Thymus (tissue), 11 donors: Measurements from ENCODE around the gene PPP1R36. TPM values are rescaled to one million over a fixed set of nuclear protein-coding genes. Genes with fewer than 3 reads are reported as not detected.
"Not testable (repeated sequence)": the region's sequence is repeated elsewhere in the genome, so short reads cannot be mapped to it uniquely, and the experiment has no call there.

ENCODE experiments used
- DNase-seq, 9 donors: peaks; one replicate each; pipeline ENCODE4 v3.0.0-alpha.2; 2013; ENCODE audit warnings: low spot score in 9 of 9, low read depth in 6 of 9, missing footprints in 1 of 9
- H3K27ac ChIP-seq, 2 donors: one replicate each; pipeline ENCODE4 v1.5.1; 2013; ENCODE audit warnings: control low read depth in 1 of 2, low read depth in 1 of 2, low read length in 1 of 2, mild to moderate bottlenecking in 1 of 2, moderate library complexity in 1 of 2
- H3K27me3 ChIP-seq, 2 donors: one replicate each; pipeline ENCODE4 v1.5.1; 2013; ENCODE audit warnings: low read length in 1 of 2; ENCODE audit not compliant: control insufficient read depth in 2 of 2, insufficient read depth in 1 of 2
- H3K36me3 ChIP-seq, 2 donors: one replicate each; pipeline ENCODE4 v1.5.1; 2013; ENCODE audit warnings: low read length in 1 of 2, mild to moderate bottlenecking in 1 of 2, moderate library complexity in 1 of 2; ENCODE audit not compliant: control insufficient read depth in 2 of 2, insufficient read depth in 2 of 2
- H3K4me1 ChIP-seq, 2 donors: one replicate each; pipeline ENCODE4 v1.5.1; 2013; ENCODE audit warnings: low read length in 2 of 2; ENCODE audit not compliant: control insufficient read depth in 2 of 2, insufficient read depth in 2 of 2
- H3K4me3 ChIP-seq, 2 donors: one replicate each; pipeline ENCODE4 v1.5.1; 2013; ENCODE audit warnings: low read length in 2 of 2, control low read depth in 1 of 2, mild to moderate bottlenecking in 1 of 2
- H3K9me3 ChIP-seq, 2 donors: one replicate each; pipeline ENCODE4 v1.5.1; 2013; ENCODE audit warnings: low read length in 1 of 2, mild to moderate bottlenecking in 1 of 2; ENCODE audit not compliant: control insufficient read depth in 2 of 2, insufficient read depth in 1 of 2
- WGBS: extraction: QIAGEN DNeasy Blood & Tissue Kit; methylation state at CpG from one replicate; pipeline ENCODE4 v1.1.7; 2013; 5-methylcytosine and 5-hydroxymethylcytosine counted together
- polyA plus RNA-seq: library from polyadenylated mRNA; stranded (reverse); fragments of 200-250 nt; gene quantifications from one replicate; pipeline ENCODE4 v1.2.3, GENCODE V29; 2013
- total RNA-seq: library from RNA; stranded (reverse); fragments of 120-200 nt; gene quantifications from one replicate; pipeline ENCODE4 v1.2.4, GENCODE V29; 2013
- donor health status: healthy.

The PPP1R36 gene
- total and polyA plus RNA-seq, 2 donors = 0.61 to 0.80 TPM

DNA sequence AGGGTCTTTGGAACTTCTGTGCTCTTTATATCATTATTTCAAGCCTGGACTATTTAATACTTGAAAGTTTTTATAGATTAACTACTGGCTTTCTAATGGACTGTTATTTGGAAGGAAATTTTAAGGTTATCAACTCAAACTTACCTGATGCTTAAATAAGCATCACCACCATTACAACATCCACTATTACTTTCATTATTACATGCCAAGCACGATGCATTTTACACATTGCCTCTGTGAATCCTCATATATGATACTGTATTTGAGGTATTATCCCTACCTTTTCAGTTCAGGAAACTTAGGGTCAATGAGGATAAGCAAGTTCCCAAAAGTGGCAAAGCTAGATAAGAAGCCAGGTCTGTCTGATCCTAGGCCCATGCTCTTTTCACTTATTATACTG is 32.8 kb upstream of the PPP1R36 start:
- H3K27ac ChIP-seq = no peak overlapping the region
- DNase-seq = no peak
- peaks cover 0 to 6% of the 10 kb centered on the region in 2 donors for H3K36me3 ChIP-seq
- WGBS = 98% methylated on average over 1 of the region's 1 CpG
- H3K27me3 ChIP-seq = no peaks in the 10 kb centered on the region
- H3K9me3 ChIP-seq = no peaks in the 10 kb centered on the region
- H3K4me3 ChIP-seq = no peak overlapping the region
- H3K4me1 ChIP-seq = no peaks in the 10 kb centered on the region

DNA sequence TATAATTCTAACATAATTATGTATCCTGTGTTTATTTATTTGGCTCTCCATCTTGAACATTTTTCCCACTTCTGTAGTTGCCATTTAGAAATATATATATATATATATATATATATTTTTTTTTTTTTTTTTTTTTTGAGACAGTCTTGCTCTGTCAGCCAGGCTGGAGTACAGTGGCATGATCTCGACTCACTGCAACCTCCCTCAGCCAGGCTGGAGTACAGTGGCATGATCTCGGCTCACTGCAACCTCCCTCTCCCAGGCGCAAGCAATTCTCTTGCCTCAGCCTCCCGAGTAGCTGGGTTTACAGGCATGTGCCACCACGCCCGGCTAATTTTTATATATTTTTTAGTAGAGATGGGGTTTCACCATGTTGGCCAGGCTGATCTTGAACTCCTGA is 32.1 kb upstream of the PPP1R36 start:
- not testable (repeated sequence) for H3K4me1 ChIP-seq, H3K4me3 ChIP-seq, H3K27me3 ChIP-seq, DNase-seq, H3K27ac ChIP-seq, H3K9me3 ChIP-seq
- peaks cover 3 to 13% of the 10 kb centered on the region in 2 donors for H3K36me3 ChIP-seq
- 98% methylated on average over 6 of the region's 6 CpGs for WGBS

DNA sequence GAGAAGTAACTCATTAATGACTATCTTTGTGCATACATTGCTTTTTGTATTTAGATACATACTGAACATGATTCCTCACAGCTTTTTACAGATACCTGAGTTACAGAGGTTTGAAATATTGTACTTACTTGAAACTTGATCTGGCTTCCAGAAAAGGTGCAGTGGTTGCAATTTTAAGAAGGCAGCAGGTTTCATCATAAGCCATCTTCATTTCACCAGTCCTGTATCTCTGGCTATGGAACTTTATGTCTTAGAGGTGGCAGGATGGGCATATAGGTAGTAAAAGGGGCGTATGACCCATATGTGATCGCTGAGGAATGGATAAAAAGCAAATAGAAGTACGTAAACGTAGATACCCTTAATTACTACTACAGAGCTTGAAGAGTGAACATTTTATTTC is 31.5 kb upstream of the PPP1R36 start:
- H3K4me3 ChIP-seq = no peak overlapping the region
- H3K36me3 ChIP-seq = peaks cover 8 to 19% of the 10 kb centered on the region in 2 donors
- H3K4me1 ChIP-seq = no peaks in the 10 kb centered on the region
- 96% methylated on average over 4 of the region's 4 CpGs for WGBS
- H3K9me3 ChIP-seq = no peaks in the 10 kb centered on the region
- DNase-seq = no peak
- no peaks in the 10 kb centered on the region for H3K27me3 ChIP-seq
- no peak overlapping the region for H3K27ac ChIP-seq

DNA sequence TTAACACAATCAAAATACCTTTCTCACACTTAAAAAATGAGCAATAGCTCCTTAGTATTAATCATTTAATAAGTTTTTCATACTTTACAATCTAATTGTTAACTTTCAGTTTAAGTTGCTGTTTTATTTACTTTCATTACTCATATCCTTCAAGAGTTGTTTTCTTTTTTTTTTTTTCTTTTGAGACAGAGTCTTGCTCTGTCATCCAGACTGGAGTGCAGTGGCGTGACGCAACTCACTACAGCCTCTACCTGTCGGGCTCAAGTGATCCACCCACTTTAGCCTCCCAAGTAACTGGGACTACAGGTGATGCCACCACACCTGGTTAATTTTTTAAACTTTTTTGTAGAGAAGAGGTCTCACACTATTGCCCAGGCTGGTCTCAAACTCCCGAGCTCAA is 29.1 kb upstream of the PPP1R36 start:
- Histone ChIP-seq H3K27me3 (no peaks in the 10 kb centered on the region), H3K27ac (no peak overlapping the region), H3K36me3 (peaks cover 10 to 22% of the 10 kb centered on the region in 2 donors), H3K4me3 (no peak overlapping the region), H3K9me3 (no peaks in the 10 kb centered on the region), H3K4me1 (no peaks in the 10 kb centered on the region)
- no peak for DNase-seq
- WGBS = 99% methylated on average over 4 of the region's 4 CpGs

DNA sequence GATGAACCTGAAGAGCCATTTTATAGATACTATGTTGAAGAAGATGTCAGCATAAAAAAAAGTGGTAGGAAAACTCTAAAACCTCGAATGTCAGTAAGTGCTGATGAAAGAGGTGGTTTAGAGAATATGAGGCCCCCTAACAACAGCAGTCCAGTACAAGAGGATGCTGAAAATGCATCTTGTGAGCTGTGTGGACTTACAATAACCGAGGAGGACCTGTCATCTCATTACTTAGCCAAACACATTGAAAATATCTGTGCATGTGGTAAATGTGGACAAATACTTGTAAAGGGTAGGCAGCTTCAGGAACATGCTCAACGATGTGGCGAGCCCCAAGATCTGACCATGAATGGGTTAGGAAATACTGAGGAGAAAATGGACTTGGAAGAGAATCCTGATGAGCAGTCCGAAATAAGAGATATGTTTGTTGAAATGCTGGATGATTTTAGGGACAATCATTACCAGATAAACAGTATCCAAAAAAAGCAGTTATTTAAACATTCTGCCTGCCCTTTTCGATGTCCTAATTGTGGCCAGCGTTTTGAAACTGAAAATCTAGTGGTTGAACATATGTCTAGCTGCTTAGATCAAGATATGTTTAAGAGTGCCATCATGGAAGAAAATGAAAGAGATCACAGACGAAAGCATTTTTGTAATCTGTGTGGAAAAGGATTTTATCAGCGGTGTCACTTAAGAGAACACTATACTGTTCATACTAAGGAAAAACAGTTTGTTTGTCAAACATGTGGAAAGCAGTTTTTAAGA is 27.0 kb upstream of the PPP1R36 start:
- H3K9me3 ChIP-seq = no peaks in the 10 kb centered on the region
- no peak overlapping the region for H3K4me3 ChIP-seq
- no peaks in the 10 kb centered on the region for H3K27me3 ChIP-seq
- DNase-seq = no peak
- H3K27ac ChIP-seq = no peak overlapping the region
- H3K36me3 ChIP-seq = peaks cover 10 to 35% of the 10 kb centered on the region in 2 donors
- H3K4me1 ChIP-seq = no peaks in the 10 kb centered on the region
- WGBS = 96% methylated on average over 9 of the region's 9 CpGs

DNA sequence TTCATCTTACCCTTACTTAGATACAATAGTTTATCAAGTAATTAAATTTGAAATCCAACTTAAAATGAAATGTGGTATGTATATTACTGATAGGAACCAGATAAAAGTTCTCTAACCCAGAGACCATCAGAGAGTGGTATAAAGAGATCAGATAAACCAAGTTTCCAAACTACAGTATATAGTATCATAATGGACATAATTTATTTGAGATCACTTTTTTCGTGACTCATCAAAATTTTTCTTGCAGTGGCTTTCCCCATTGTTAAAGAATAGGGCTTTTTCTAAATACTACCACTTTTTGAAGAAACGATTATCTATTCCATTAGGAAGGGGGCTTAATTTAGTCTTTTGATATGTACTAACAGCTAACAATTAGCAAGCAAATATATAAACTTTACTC is 24.4 kb upstream of the PPP1R36 start:
- H3K36me3 ChIP-seq = peaks cover 14 to 41% of the 10 kb centered on the region in 2 donors
- WGBS = 97% methylated on average over 2 of the region's 2 CpGs
- no peaks in the 10 kb centered on the region for H3K4me1 ChIP-seq
- DNase-seq = no peak
- H3K9me3 ChIP-seq = no peaks in the 10 kb centered on the region
- no peak overlapping the region for H3K4me3 ChIP-seq
- no peak overlapping the region for H3K27ac ChIP-seq
- H3K27me3 ChIP-seq = no peaks in the 10 kb centered on the region

DNA sequence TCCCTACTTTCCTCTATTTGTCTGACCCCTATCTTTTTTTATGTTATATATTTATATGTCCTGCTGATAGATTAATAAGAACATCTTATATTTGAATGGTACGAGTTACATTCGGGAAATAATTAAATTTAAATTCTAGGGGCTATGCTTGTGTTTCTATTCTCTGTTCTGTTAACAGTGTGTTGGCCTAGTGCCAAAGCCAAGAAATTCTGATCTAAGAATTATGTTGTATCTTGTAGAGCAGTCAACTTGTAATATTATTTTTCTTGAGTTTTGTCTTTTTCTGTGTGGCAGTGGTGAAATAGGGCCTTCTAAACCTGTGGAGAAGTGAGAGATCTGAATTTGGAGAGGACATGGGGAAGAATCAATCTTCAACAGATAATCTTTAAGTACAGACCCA is 18.2 kb upstream of the PPP1R36 start:
- no peak overlapping the region for H3K4me3 ChIP-seq
- H3K9me3 ChIP-seq = no peaks in the 10 kb centered on the region
- H3K27ac ChIP-seq = no peak overlapping the region
- peaks cover 3 to 11% of the 10 kb centered on the region in 2 donors for H3K36me3 ChIP-seq
- 97% methylated on average over 2 of the region's 2 CpGs for WGBS
- no peaks in the 10 kb centered on the region for H3K4me1 ChIP-seq
- DNase-seq = no peak
- H3K27me3 ChIP-seq = no peaks in the 10 kb centered on the region

DNA sequence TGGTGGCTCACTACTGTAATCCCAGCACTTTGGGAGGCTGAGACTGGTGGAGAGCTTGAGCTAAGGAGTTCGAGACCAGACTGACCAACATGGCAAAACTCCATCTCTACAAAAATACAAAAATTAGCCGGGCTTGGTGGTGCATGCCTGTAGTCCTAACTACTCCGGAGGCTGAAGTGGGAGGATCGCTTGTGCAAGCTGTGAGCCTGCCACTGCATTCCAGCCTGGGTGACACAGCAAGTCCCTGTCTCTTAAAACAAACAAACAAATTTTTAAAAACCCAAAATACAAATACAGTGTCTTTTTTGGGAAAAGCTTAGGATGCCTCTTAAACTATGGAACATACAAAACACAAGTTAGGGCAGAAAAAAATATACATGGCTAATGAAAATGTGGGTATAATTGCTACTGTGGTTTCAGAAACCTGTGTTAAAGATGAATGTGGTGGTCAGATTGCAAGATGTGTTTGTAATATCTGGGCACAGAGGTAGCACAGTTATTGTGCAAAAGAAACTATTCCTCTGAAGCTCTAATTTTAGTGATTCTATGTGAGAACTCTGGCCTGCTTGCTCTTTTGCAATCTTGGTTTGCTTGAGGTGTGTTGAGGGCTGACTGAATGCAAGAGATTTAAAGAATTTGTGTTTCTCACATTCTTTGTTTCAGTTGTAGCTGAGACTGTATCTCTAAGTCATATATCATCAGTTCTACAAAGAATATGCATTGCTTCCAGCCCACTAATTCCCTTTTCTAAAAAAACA is 13.1 kb upstream of the PPP1R36 start:
- Histone ChIP-seq H3K27ac (no peak overlapping the region), H3K36me3 (no peaks in the 10 kb centered on the region), H3K4me1 (peaks cover 13 to 23% of the 10 kb centered on the region in 2 donors), H3K4me3 (no peak overlapping the region), H3K27me3 (peaks cover 14 to 35% of the 10 kb centered on the region in 2 donors), H3K9me3 (peaks cover 12 to 14% of the 10 kb centered on the region in 2 donors)
- no peak for DNase-seq
- 98% methylated on average over 4 of the region's 4 CpGs for WGBS
